HG03097 (cell line): ENCODE results near the gene TCEAL9.
"Not testable (repeated sequence)": the region's sequence is repeated elsewhere in the genome, so short reads cannot be mapped to it uniquely, and the experiment has no call there.

Experiments
- ATAC-seq: cut with Tn5 transposase; IDR thresholded peaks from one replicate; pipeline ENCODE4 v1.9.1; 2021; ENCODE audit not compliant: unreplicated experiment, low FRiP score

TCEAL9 gene

GRCh38 chrX:103372886-103373285 lies 16.6 kb downstream of the TCEAL9 start:
- no peak for ATAC-seq

- ATAC-seq: no peak
These were observed 17.3 kb downstream of the TCEAL9 start for GRCh38 chrX:103373581-103373980.

- ATAC-seq: no peak
These were observed 20.0 kb downstream of the TCEAL9 start, which contains the start of gene BEX3 for GRCh38 chrX:103376118-103376978. BEX3 (plus strand) TSS chrX:103376538; CDS start chrX:103377522, 984 bp downstream.

- ATAC-seq: no peak
These were observed 20.6 kb downstream of the TCEAL9 start for GRCh38 chrX:103376979-103377324.

GRCh38 chrX:103378990-103379389 lies 22.7 kb downstream of the TCEAL9 start:
- ATAC-seq: no peak

GRCh38 chrX:103382877-103383276 lies 26.6 kb downstream of the TCEAL9 start:
- ATAC-seq: no peak

GRCh38 chrX:103384672-103385071 lies 28.4 kb downstream of the TCEAL9 start:
- no peak for ATAC-seq

GRCh38 chrX:103385283-103385830 lies 29.1 kb downstream of the TCEAL9 start:
- ATAC-seq: not testable (repeated sequence)

- ATAC-seq: no peak
These were observed 30.0 kb downstream of the TCEAL9 start for GRCh38 chrX:103386332-103386731.

- no peak for ATAC-seq
These were observed 37.2 kb downstream of the TCEAL9 start for GRCh38 chrX:103393487-103393886.

- no peak for ATAC-seq
These were observed 39.9 kb downstream of the TCEAL9 start for GRCh38 chrX:103396186-103396585.

GRCh38 chrX:103396660-103397059 lies 40.4 kb downstream of the TCEAL9 start:
- ATAC-seq: no peak

- no peak for ATAC-seq
These were observed 41.4 kb downstream of the TCEAL9 start for GRCh38 chrX:103397707-103398106.

GRCh38 chrX:103398421-103398864 lies 42.1 kb downstream of the TCEAL9 start:
- no peak for ATAC-seq

- ATAC-seq: no peak
These were observed 43.4 kb downstream of the TCEAL9 start for GRCh38 chrX:103399744-103400143.

- no peak for ATAC-seq
These were observed 44.6 kb downstream of the TCEAL9 start for GRCh38 chrX:103400931-103401330.

GRCh38 chrX:103404231-103405008 lies 48.1 kb downstream of the TCEAL9 start:
- ATAC-seq: peak; percentile 92

GRCh38 chrX:103405009-103405333 lies 48.7 kb downstream of the TCEAL9 start:
- peak; percentile 13 for ATAC-seq

GRCh38 chrX:103406256-103406655 lies 50.0 kb downstream of the TCEAL9 start:
- ATAC-seq: no peak

- no peak for ATAC-seq
These were observed 51.5 kb downstream of the TCEAL9 start for GRCh38 chrX:103407776-103408175.
